HFF-Myc (cell line): ENCODE measurements around the gene ZFPM1.
A peak's percentile ranks its signal among the peaks of the same experiment; 100 is the strongest.
"Not testable (repeated sequence)": the region's sequence is repeated elsewhere in the genome, so short reads cannot be mapped to it uniquely, and the experiment has no call there.

Experiments used
- DNase-seq: peaks from one replicate; pipeline ENCODE4 v3.0.0-alpha.2; 2011; ENCODE audit warnings: low read depth; ENCODE audit errors: extremely low read depth
- H3K4me3 ChIP-seq: replicated peaks from 2 replicates; pipeline ENCODE4 v1.5.1; 2011; ENCODE audit warnings: low read depth, mild to moderate bottlenecking, control low read depth, low read length
- TF ChIP-seq, protein P1 (sequence below): IDR thresholded peaks from 2 replicates; pipeline ENCODE4 v1.5.1; 2012; ENCODE audit warnings: mild to moderate bottlenecking, low read depth, low read length, control low read depth; ENCODE audit errors: missing control alignments

Gene ZFPM1

DNA sequence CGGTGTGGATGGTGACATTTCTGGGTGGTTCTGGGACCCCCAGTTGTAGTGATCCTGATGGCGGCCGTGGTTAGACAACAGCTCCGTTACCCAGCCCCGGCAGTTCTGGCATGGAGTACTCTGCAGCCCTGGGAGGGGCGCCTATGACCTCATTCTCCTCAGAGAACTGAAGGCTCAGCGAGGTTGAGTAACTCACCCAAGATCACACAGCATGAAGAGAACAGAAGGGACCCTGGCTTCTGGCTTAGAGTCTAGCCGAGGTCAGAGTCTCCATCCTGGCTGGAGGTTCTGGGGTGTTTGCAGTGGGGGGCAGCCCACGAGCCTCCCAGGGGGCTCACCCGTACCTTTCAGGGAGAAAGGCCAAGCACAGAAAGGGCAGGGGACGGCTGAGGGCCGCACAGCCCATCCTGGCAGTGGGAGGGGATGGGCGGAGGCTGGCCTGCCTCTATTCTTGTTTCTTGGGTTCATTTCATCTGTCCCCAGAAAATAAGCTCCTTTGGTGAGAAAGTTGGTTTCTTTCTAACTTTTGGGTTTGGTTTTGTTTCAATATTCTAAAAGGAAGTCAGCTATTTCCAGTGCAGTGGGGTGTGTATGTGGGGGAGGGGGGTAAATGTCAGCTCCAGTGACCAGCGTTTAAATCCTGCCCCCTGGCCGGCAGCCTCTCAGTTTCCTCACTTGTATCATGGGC, 13.2 kb downstream of the ZFPM1 start:
- no peak for DNase-seq
- TF ChIP-seq, protein P1, sequence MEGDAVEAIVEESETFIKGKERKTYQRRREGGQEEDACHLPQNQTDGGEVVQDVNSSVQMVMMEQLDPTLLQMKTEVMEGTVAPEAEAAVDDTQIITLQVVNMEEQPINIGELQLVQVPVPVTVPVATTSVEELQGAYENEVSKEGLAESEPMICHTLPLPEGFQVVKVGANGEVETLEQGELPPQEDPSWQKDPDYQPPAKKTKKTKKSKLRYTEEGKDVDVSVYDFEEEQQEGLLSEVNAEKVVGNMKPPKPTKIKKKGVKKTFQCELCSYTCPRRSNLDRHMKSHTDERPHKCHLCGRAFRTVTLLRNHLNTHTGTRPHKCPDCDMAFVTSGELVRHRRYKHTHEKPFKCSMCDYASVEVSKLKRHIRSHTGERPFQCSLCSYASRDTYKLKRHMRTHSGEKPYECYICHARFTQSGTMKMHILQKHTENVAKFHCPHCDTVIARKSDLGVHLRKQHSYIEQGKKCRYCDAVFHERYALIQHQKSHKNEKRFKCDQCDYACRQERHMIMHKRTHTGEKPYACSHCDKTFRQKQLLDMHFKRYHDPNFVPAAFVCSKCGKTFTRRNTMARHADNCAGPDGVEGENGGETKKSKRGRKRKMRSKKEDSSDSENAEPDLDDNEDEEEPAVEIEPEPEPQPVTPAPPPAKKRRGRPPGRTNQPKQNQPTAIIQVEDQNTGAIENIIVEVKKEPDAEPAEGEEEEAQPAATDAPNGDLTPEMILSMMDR = no peak
- H3K4me3 ChIP-seq = no peak overlapping the region

DNA sequence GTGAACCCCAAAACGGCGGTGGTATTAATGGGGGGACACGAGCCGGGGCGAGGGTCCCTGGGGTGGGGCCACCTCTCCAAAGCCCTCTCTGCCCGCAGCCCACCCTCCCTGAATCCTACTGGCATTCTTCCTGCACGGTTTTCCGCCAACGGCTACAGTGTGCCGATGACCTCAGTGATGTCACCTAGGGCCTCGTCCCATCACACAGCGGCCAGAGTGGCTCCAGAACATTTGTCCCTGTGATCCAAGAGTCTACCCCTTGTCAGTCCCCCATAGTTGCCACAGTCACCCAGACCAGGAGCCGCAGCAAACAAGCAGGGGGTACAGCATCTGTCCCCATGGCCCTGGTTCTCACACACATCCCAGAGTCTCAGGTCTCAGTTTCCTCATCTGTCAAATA, 13.9 kb downstream of the ZFPM1 start:
- no peak for DNase-seq
- H3K4me3 ChIP-seq = no peak overlapping the region
- TF ChIP-seq, protein P1 = no peak

DNA sequence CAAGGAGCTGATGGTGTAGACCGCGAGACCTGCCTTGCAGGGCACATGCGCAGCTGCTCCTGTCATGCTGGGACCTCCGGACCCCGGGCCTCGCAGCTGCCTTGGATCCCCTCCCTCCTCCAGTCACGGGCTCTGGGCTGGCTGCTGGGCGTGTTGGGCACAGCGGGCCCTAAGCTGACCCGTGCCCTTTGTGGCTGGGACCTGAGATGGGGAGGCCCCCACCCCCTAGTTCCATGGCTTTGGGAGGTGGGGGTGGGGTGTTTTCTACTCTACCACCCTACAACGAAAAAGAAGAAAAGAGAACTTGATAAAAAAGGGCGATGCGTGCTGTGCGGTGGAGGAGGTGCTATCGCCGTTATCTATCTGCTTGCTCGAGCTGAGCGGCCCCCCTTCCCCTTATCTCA, 14.5 kb downstream of the ZFPM1 start:
- no peak for DNase-seq
- TF ChIP-seq, protein P1 = no peak
- no peak overlapping the region for H3K4me3 ChIP-seq

DNA sequence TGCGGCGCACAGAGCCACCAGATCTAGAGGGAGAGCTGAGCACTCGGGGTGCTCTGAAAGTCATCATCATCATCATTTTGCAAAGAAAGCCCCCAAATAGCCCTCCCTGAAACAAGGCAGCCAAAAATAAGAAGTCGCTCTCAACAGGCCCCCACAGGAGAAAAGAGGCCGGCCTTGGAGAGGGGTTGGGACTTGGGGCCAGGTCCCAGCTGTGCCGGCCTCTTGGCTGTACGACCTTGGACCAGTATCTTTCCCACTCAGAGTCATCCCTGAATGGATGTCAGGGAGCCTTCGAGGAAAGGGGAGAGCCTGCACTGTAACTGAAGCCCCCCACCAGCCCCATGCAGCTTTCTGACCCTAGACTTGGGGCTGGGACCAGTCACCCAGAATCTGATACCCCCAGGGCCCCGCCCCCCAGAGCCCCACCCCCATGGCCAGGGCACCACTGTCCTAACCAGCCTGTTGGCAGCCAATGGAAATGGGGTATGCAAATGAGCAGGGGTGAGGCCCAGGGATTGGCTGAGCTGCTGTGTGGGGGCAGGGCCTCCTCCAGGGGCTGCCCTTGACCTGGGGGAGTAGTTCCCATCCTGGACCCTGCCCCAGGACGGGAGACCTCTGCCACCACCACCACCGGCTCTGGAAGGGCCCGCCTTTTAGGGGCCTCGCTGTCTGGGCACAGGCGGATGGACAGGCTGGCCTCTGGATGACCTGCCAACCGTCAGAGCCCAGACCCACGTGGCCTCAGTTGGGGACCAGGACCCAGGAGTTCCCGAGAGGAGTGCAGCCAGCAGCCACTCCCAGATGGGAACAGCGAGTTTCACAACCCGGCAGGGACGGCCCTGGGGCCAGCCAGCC, 15.4 kb downstream of the ZFPM1 start:
- H3K4me3 ChIP-seq = no peak overlapping the region
- TF ChIP-seq, protein P1 = no peak
- DNase-seq = peak; percentile 21

DNA sequence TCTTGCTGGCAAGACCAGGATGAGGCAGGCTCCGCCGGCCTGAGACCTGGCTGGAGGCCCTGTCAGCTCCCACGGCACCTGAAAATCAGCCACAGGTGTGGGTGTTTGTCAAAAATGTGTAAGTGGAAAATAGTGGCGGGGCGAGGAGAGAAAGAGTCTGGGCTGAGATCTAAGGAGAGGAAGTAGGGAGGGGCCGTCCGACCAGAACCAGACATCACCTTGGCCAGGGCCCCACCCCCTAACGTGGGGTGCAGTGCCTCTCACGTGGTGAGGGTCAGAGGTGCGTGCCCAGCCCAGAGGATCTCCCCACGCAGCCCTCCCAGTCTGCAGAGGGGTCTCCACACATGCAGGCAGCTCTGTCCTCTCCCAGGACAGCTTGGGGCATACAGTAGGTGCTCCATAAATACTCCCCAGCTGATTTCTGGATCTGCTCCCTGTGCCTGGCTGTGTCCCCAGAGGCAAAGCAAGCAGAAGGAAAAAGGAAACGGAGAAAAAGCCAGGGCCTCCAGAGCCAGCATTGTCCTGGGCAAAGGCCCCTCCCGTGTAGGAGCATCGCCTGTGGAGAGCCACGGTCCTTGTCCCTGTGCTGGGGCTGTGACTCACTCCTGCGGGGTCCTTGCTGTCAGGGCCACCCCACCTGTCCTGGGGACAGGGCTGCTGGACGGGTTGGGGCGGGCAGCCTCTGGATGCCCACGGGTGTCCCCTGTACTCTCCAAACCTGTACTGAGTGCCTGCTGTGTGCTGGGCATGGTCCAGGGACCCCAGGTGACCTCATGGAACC, 16.7 kb downstream of the ZFPM1 start:
- DNase-seq = no peak
- TF ChIP-seq, protein P1 = no peak
- H3K4me3 ChIP-seq = no peak overlapping the region

DNA sequence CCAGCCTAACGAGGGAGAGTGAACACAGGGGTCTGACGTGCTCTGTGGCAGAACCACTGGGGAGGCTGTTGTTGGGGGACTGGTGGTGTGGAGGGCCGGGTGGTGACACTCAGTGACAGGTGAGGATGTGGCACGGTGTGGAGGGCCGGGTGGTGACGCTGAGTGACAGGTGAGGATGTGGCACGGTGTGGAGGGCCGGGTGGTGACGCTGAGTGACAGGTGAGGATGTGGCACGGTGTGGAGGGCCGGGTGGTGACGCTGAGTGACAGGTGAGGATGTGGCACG, 17.3 kb downstream of the ZFPM1 start:
- not testable (repeated sequence) for DNase-seq

DNA sequence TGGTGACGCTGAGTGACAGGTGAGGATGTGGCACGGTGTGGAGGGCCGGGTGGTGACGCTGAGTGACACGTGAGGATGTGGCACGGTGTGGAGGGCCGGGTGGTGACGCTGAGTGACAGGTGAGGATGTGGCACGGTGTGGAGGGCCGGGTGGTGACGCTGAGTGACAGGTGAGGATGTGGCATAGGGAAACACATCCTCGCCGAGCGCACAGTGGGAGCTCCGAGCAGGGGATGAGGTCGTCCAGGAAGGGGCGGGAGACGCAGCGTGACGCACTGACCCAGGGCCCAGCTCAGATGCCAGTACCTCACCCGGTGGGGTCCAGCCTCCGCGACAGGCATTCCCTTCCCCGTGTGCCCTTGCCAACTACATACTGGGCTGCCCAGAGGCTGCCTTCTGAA, 17.6 kb downstream of the ZFPM1 start:
- DNase-seq, H3K4me3 ChIP-seq: not testable (repeated sequence)

More for the DNA sequence above, 17.3 kb downstream of the ZFPM1 start:
- not testable (repeated sequence) for H3K4me3 ChIP-seq
